Right atrium auricular region (tissue), 2 donors: ENCODE results near the gene C1orf226. TPM values are rescaled to one million over a fixed set of nuclear protein-coding genes. Genes with fewer than 3 reads are reported as not detected.
"Not testable (repeated sequence)": the region's sequence is repeated elsewhere in the genome, so short reads cannot be mapped to it uniquely, and the experiment has no call there.

Experiments
- DNase-seq: peaks from one replicate; pipeline ENCODE4 v3.0.0-alpha.2; 2019; ENCODE audit warnings: low spot score
- H3K27ac ChIP-seq, 2 donors: fragments of 200-600 bp; sonication (generic); 1 replicate in 1 of 2; 2 replicates in 1 of 2; pipeline ENCODE4 v1.5.1; 2016 to 2019
- H3K27me3 ChIP-seq, 2 donors: fragments of 200-600 bp; sonication (generic); one replicate each; pipeline versions ENCODE4 v1.5.1 to v1.6.0; 2017 to 2019
- H3K36me3 ChIP-seq: fragments of 200-600 bp; sonication (generic); one replicate; pipeline ENCODE4 v1.5.1; 2016
- H3K4me1 ChIP-seq, 2 donors: fragments of 200-600 bp; sonication (generic); one replicate each; pipeline versions ENCODE4 v1.5.1 to v1.6.0; 2017 to 2019
- H3K4me3 ChIP-seq, 2 donors: fragments of 200-600 bp; sonication (generic); 1 replicate in 1 of 2; 2 replicates in 1 of 2; pipeline ENCODE4 v1.5.1; 2017 to 2019; ENCODE audit warnings: mild to moderate bottlenecking in 1 of 2, moderate library complexity in 1 of 2
- H3K9me3 ChIP-seq, 2 donors: fragments of 200-600 bp; sonication (generic); one replicate each; pipeline ENCODE4 v1.5.1; 2019
- CTCF ChIP-seq, 2 donors: fragments of 200-600 bp; sonication (generic); IDR thresholded peaks; one replicate each; pipeline ENCODE4 v1.5.1; 2019; ENCODE audit warnings: antibody characterized with exemption in 2 of 2
- microRNA counts, 2 donors: library from miRNA; unstranded; fragments of <30 nt; microRNA quantifications; one replicate each; lab custom pipeline; 2016 to 2017
- microRNA-seq, 2 donors: library from miRNA; unstranded; fragments of <30 nt; microRNA quantifications; one replicate each; pipeline ENCODE4, GENCODE V29; 2016 to 2017; ENCODE audit warnings: borderline number of aligned reads in 2 of 2, borderline replicate concordance in 1 of 2
- total RNA-seq, 2 donors: library from RNA; depleted of rRNA; stranded (reverse); fragments of >200 nt; gene quantifications; one replicate each; pipeline ENCODE4 v1.1.0, GENCODE V29; 2016

The C1orf226 gene
- total RNA-seq, 2 donors from 2014 or later = 3.0 to 7.0 TPM

GRCh38 chr1:162420120-162420519 is 38.6 kb downstream of the C1orf226 start:
- Histone ChIP-seq H3K27ac (no peak overlapping the region), H3K36me3 (no peaks in the 10 kb centered on the region), H3K4me1 (no peaks in the 10 kb centered on the region), H3K9me3 (peaks cover 0 to 11% of the 10 kb centered on the region in 2 donors), H3K27me3 (no peaks in the 10 kb centered on the region), H3K4me3 (no peak overlapping the region)
- no peak for DNase-seq
- no peak for TF ChIP-seq CTCF (IDR thresholded peaks at IDR 0.05)

DNA sequence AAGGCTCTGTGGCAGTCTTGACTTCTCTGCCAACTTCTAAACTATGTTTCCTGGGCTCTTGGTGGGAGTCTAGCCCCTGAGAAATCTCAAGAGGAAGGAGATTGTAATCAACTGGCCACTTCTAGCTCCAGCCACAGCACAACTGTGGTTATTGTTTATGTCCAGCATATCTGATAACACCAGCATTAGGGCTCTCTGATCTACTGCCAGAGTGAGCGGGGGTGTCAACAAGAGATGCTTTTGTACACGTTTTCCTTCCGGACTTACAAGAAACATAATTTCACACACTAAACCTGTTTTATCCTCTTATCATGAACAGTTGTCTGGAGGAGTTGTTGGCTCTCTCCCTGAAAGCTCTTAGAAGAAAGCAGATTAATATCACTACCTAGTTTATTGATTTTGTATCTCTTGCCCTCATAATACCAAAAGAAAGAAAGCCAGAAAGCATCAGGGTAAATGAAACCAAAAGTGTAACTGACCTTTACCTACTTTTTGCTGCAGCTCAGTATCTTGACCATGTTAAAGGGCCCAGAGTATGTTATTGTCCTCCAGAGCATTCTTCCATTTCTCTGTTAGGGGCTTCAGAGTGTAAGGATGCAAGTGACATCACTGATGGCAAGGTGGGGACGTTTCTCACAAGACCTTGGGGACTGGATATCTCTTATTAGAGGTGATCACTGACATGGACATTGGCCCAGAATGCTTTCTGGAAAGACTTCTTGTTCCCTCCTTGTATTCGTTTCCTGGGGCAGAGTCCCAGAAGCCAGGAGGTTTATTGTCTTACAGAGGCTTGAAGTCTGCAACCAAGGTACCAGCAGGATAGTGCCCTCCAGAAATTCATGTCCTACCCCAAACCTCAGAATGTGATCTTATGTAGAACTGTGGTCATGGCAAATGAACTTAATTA is 40.0 kb downstream of the C1orf226 start:
- H3K27ac ChIP-seq = no peak overlapping the region
- DNase-seq = no peak
- H3K27me3 ChIP-seq = no peaks in the 10 kb centered on the region
- H3K9me3 ChIP-seq = peaks cover 0 to 5% of the 10 kb centered on the region in 2 donors
- no peak overlapping the region for H3K4me3 ChIP-seq
- TF ChIP-seq CTCF (IDR thresholded peaks at IDR 0.05) = no peak
- H3K4me1 ChIP-seq = no peaks in the 10 kb centered on the region
- no peaks in the 10 kb centered on the region for H3K36me3 ChIP-seq

DNA sequence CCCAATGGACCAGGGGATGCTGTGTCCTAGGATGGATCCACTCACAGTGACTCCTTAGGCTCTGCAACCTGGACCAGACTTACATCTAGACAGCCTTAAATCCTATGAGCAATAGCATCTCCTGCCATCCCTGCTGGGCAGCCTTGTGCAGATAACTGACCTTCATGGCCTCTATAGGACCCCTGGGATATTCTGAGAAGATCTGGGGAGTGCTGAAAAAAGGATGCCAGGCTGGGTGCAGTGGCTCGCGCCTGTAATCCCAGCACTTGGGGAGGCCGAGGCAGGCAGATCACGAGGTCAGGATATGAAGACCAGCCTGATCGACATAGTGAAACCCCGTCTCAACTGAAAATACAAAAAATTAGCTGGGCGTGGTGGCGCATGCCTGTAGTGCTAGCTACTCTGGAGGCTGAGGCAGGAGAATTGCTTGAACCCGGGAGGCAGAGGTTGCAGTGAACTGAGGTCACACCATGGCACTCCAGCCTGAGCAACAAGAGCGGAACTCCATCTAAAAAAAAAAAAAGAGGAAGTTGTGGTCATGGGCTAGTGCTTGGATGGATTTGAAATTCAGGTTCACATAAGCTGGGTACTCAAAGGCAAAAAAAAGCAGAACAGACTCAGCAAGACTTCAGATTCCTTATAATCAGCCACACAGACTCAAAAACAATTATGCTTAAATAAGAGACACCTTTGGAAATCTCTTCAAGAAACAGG is 41.3 kb downstream of the C1orf226 start:
- Histone ChIP-seq H3K4me1 (no peaks in the 10 kb centered on the region), H3K9me3 (peaks cover 0 to 5% of the 10 kb centered on the region in 2 donors), H3K27me3 (no peaks in the 10 kb centered on the region), H3K36me3 (no peaks in the 10 kb centered on the region), H3K4me3 (no peak overlapping the region), H3K27ac (no peak overlapping the region)
- TF ChIP-seq CTCF (IDR thresholded peaks at IDR 0.05) = no peak
- DNase-seq = no peak

DNA sequence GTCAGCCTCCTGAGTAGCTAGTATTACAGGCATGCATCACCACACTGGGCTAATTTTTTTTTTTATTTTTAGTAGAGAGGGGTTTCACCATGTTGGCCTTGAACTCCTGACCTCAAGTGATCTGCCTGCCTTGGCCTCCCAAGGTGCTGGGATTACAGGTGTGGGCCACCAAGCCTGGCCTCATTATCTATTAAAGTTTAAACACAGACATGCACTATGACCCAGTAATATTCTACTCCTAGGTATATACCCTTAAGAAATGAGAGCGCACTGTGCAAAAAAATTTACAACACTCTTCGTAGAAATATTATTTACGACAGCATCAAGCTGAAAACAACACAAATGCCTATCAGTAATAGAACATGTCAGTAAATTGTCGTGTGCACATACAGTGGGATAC is 49.1 kb downstream of the C1orf226 start:
- TF ChIP-seq CTCF (IDR thresholded peaks at IDR 0.05) = no peak
- no peak overlapping the region for H3K4me3 ChIP-seq
- DNase-seq = no peak

GRCh38 chr1:162432977-162433713 is 51.6 kb downstream of the C1orf226 start:
- not testable (repeated sequence) for H3K27ac ChIP-seq, H3K4me3 ChIP-seq, H3K9me3 ChIP-seq, H3K36me3 ChIP-seq, DNase-seq, H3K4me1 ChIP-seq, H3K27me3 ChIP-seq

More for the DNA sequence above, 49.1 kb downstream of the C1orf226 start:
- no peaks in the 10 kb centered on the region for H3K27me3 ChIP-seq
- no peaks in the 10 kb centered on the region for H3K36me3 ChIP-seq
- no peaks in the 10 kb centered on the region for H3K9me3 ChIP-seq
- H3K4me1 ChIP-seq = no peaks in the 10 kb centered on the region
- no peak overlapping the region for H3K27ac ChIP-seq

MicroRNAs within 50 kb of the gene (microRNA counts, 767-probe panel; counts per million panel counts)
- microRNA hsa-miR-556-3p (lab: Ali Mortazavi, UCI) (0 to 31.0 counts per million in 2 donors), microRNA hsa-miR-556-5p (lab: Ali Mortazavi, UCI) (0 to 31.0 counts per million in 2 donors)

Small RNA genes within 50 kb of the gene (microRNA-seq; reads per million reads assigned to microRNA genes)
- gene MIR556 = 0.71 to 2.8 reads per million in 2 donors

Other genes starting within 250 kb of the C1orf226 start
- not detected for gene SPATA46, start 4.9 kb upstream of the C1orf226 start, total RNA-seq
- under 1 TPM in 1 of 2 donors, not detected in 1; 0.16 TPM for gene SH2D1B, start 30.4 kb downstream of the C1orf226 start, total RNA-seq
- gene UHMK1, start 116.1 kb downstream of the C1orf226 start, total RNA-seq = 10 to 100 TPM; 24.3 to 28.6 TPM
- 10 to 100 TPM; 37.5 to 53.1 TPM for gene UAP1, start 180.0 kb downstream of the C1orf226 start, total RNA-seq